Measurements from ENCODE around the gene ACSF3.

- no peak for TF ChIP-seq CSDC2 (CRISPR knock-in tag; IDR thresholded peaks at IDR 0.05)
- TF ChIP-seq ZFP3 (CRISPR knock-in tag; IDR thresholded peaks at IDR 0.05) = no peak
- no peak for TF ChIP-seq ZC3H10 (CRISPR knock-in tag; IDR thresholded peaks at IDR 0.05)
Observed at GRCh38 chr16:89184933-89185794, 91.5 kb downstream of the ACSF3 start.

Measured in SK-N-SH treated with all-trans-retinoic acid at 6 μM for 48 hours (cell line).